Ecto neural progenitor cell (in vitro differentiated cells): Measurements from ENCODE around the gene TMEM182.

ENCODE experiments used
- DNase-seq: peaks from one replicate; pipeline ENCODE4 v3.0.0-alpha.2; 2018; ENCODE audit warnings: low spot score

TMEM182 gene

GRCh38 chr2:102761763-102762162 lies at the start of gene TMEM182:
Gene TMEM182 (plus strand): TSS chr2:102762031. CDS start chr2:102762218, 187 bp downstream.
- DNase-seq: no peak

- DNase-seq: no peak
These were observed 44.4 kb upstream of the TMEM182 start for GRCh38 chr2:102717308-102718018.

GRCh38 chr2:102718387-102719316 lies 43.2 kb upstream of the TMEM182 start:
- DNase-seq: no peak

GRCh38 chr2:102724016-102724490 lies 37.8 kb upstream of the TMEM182 start:
- DNase-seq: no peak

GRCh38 chr2:102724553-102724952 lies 37.3 kb upstream of the TMEM182 start:
- DNase-seq: no peak

- DNase-seq: no peak
These were observed 35.4 kb upstream of the TMEM182 start for GRCh38 chr2:102726128-102727087.

GRCh38 chr2:102735416-102736109 lies 26.3 kb upstream of the TMEM182 start:
- peak; percentile 51 for DNase-seq

- DNase-seq: peak; percentile 61
These were observed 25.8 kb upstream of the TMEM182 start for GRCh38 chr2:102736110-102736409.

GRCh38 chr2:102736410-102737409 lies 25.1 kb upstream of the TMEM182 start:
- DNase-seq: peak; percentile 89

- no peak for DNase-seq
These were observed 24.4 kb upstream of the TMEM182 start for GRCh38 chr2:102737431-102737830.

- DNase-seq: no peak
These were observed 18.6 kb upstream of the TMEM182 start for GRCh38 chr2:102743259-102743658.

- no peak for DNase-seq
These were observed 13.7 kb upstream of the TMEM182 start for GRCh38 chr2:102748107-102748506.

GRCh38 chr2:102749938-102750337 lies 11.9 kb upstream of the TMEM182 start:
- no peak for DNase-seq

- DNase-seq: no peak
These were observed 8.2 kb upstream of the TMEM182 start for GRCh38 chr2:102753563-102754159.

- DNase-seq: no peak
These were observed 7.2 kb upstream of the TMEM182 start for GRCh38 chr2:102754456-102755145.

GRCh38 chr2:102755284-102755683 lies 6.5 kb upstream of the TMEM182 start:
- DNase-seq: no peak

GRCh38 chr2:102758439-102758838 lies 3.4 kb upstream of the TMEM182 start:
- no peak for DNase-seq

GRCh38 chr2:102764083-102764482 lies 2.3 kb downstream of the TMEM182 start:
- DNase-seq: no peak

GRCh38 chr2:102765061-102765460 lies 3.2 kb downstream of the TMEM182 start:
- no peak for DNase-seq
